OCI-LY3 (cell line): ENCODE results near the gene SERPINE1.
"Not testable (repeated sequence)": the region's sequence is repeated elsewhere in the genome, so short reads cannot be mapped to it uniquely, and the experiment has no call there.

Experiments
- H2AFZ ChIP-seq: fragments of 200-600, 300-600 bp; shearing (Covaris generic); 2 replicates; pipeline ENCODE4 v1.6.0; 2014; ENCODE audit warnings: antibody characterized with exemption, low read depth, low read length
- H3K27ac ChIP-seq: fragments of 200-600, 300-600 bp; sonication (generic); 2 replicates; pipeline ENCODE4 v1.5.1; 2014; ENCODE audit warnings: mild to moderate bottlenecking, low read length, moderate library complexity, mixed read lengths
- H3K27me3 ChIP-seq: fragments of 200-600, 300-600 bp; sonication (generic); 2 replicates; pipeline ENCODE4 v1.6.1; 2014; ENCODE audit warnings: low read depth, low read length, mixed read lengths
- H3K36me3 ChIP-seq: fragments of 200-600, 300-600 bp; sonication (generic); replicated peaks from 2 replicates; pipeline ENCODE3; 2014; ENCODE audit warnings: low read depth, low read length, mixed read lengths
- H3K4me1 ChIP-seq: fragments of 300-600, 200-600 bp; sonication (generic); 2 replicates; pipeline ENCODE4 v1.6.1; 2014; ENCODE audit warnings: low read length, mixed read lengths
- H3K4me2 ChIP-seq: fragments of 200-600, 300-600 bp; sonication (generic); 2 replicates; pipeline ENCODE4 v1.6.1; 2014; ENCODE audit warnings: low read length, mixed read lengths
- H3K4me3 ChIP-seq: fragments of 300-600, 200-600 bp; sonication (generic); 2 replicates; pipeline ENCODE4 v1.5.1; 2014; ENCODE audit warnings: antibody characterized with exemption, mild to moderate bottlenecking, low read length, moderate library complexity
- H3K79me2 ChIP-seq: fragments of 300-600, 200-600 bp; shearing (Covaris generic); 2 replicates; pipeline ENCODE4 v1.6.1; 2014; ENCODE audit warnings: mild to moderate bottlenecking, low read length, mixed read lengths
- H3K9ac ChIP-seq: fragments of 300-600, 200-600 bp; shearing (Covaris generic); 2 replicates; pipeline ENCODE4 v1.6.0; 2014; ENCODE audit warnings: mild to moderate bottlenecking, low read length, moderate library complexity
- H3K9me3 ChIP-seq: fragments of 200-600, 300-600 bp; shearing (Covaris generic); 2 replicates; pipeline ENCODE4 v1.6.1; 2014; ENCODE audit warnings: low read length, mixed read lengths; ENCODE audit not compliant: insufficient read depth
- H4K20me1 ChIP-seq: fragments of 200-600, 300-600 bp; sonication (generic); 2 replicates; pipeline ENCODE4 v1.6.1; 2016; ENCODE audit warnings: low read length, mixed read lengths; ENCODE audit not compliant: insufficient read depth
- EZH2phosphoT487 ChIP-seq: fragments of 200-600 bp; shearing (Covaris generic); IDR thresholded peaks from 2 replicates; pipeline ENCODE4 v1.6.1; 2018; ENCODE audit warnings: antibody characterized with exemption, mixed run types, low read depth
- TF ChIP-seq, protein P1 (sequence below): fragments of 200-600, 300-600 bp; sonication (generic); IDR thresholded peaks from 2 replicates; pipeline ENCODE4 v1.5.1; 2014; ENCODE audit warnings: antibody characterized with exemption, low read length, low read depth

The SERPINE1 gene

DNA sequence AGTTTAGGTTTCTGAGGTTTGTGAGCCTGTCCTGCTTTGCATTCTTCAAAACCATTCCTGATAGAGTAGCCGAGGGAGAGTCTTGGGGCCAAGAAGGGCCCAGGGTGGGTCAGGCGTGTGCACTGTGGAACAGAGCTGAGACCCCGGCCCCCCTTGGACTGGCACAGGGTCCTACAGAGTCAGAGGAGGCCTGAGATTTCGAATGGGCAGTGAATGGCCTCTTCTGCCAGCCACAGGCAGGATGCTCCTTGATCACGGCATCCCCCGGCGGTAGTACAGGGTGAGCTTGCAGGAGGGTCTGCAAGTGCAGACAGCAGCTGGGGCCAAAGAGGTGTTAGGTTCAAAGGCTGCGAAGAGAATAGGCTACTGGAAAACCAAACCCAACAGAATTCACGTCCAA, 37.0 kb upstream of the SERPINE1 start:
- Histone ChIP-seq H3K79me2 (peaks cover 33% of the 10 kb centered on the region), H3K4me1 (peaks cover 9% of the 10 kb centered on the region), H3K27ac (no peak overlapping the region), H4K20me1 (0 out of 2 replicates have a peak, but pooled peaks cover 4% of the 10 kb centered on the region), H3K27me3 (no peaks in the 10 kb centered on the region), H2AFZ (no peak overlapping the region), H3K36me3 (peaks cover 33% of the 10 kb centered on the region), H3K9ac (no peak overlapping the region), H3K9me3 (no peaks in the 10 kb centered on the region), H3K4me3 (no peak overlapping the region), H3K4me2 (no peak overlapping the region)
- no peak for TF ChIP-seq EZH2phosphoT487
- TF ChIP-seq, protein P1, sequence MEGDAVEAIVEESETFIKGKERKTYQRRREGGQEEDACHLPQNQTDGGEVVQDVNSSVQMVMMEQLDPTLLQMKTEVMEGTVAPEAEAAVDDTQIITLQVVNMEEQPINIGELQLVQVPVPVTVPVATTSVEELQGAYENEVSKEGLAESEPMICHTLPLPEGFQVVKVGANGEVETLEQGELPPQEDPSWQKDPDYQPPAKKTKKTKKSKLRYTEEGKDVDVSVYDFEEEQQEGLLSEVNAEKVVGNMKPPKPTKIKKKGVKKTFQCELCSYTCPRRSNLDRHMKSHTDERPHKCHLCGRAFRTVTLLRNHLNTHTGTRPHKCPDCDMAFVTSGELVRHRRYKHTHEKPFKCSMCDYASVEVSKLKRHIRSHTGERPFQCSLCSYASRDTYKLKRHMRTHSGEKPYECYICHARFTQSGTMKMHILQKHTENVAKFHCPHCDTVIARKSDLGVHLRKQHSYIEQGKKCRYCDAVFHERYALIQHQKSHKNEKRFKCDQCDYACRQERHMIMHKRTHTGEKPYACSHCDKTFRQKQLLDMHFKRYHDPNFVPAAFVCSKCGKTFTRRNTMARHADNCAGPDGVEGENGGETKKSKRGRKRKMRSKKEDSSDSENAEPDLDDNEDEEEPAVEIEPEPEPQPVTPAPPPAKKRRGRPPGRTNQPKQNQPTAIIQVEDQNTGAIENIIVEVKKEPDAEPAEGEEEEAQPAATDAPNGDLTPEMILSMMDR, result no peak

DNA sequence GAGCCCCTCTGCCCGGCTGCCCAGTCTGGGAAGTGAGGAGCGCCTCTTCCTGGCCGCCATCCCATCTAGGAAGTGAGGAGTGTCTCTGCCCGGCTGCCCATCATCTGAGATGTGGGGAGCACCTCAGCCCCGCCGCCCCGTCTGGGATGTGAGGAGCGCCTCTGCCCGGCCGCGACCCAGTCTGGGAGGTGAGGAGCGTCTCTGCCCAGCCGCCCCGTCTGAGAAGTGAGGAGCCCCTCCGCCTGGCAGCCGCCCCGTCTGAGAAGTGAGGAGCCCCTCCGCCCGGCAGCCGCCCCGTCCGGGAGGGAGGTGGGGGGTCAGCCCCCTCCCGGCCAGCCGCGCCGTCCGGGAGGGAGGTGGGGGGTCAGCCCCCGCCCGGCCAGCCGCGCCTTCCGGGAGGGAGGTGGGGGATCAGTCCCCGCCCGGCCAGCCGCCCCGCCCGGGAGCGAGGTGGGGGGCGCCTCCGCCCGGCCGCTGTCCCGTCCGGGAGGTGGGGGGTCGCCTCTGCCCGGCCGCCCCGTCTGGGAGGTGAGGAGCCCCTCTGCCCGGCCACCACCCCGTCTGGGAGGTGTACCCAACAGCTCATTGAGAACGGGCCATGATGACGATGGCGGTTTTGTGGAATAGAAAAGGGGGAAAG, 34.5 kb upstream of the SERPINE1 start:
- peaks cover 12% of the 10 kb centered on the region; the same call in 1 of the 2 replicates for H3K79me2 ChIP-seq
- H3K4me3 ChIP-seq, H3K27ac ChIP-seq, H2AFZ ChIP-seq, H3K9me3 ChIP-seq, H3K27me3 ChIP-seq, H4K20me1 ChIP-seq, H3K4me1 ChIP-seq, H3K9ac ChIP-seq, H3K4me2 ChIP-seq: not testable (repeated sequence)
- peaks cover 27% of the 10 kb centered on the region for H3K36me3 ChIP-seq

DNA sequence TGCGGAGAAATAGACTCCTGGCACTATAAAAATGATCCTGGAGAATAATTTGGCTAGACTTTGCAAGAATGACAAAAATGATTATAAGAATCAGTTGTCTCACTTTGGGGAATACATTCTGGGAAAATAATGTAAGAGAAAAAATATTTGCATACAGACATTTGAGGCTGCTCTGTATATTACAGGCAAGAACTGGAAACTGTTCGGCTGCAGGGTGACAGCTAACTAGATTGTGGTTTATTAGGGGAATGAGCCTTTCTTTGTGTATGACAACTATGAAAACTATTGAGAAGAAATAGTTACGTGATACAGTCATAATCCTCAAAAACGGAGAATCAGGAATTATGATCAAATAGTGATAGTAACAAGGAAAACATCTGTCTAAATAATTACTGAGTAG, 33.0 kb upstream of the SERPINE1 start:
- no peak overlapping the region for H3K4me3 ChIP-seq
- no peaks in the 10 kb centered on the region for H3K9me3 ChIP-seq
- no peaks in the 10 kb centered on the region for H3K4me1 ChIP-seq
- H3K4me2 ChIP-seq, result no peak overlapping the region
- H3K79me2 ChIP-seq, result no peaks in the 10 kb centered on the region; the same call in 1 of the 2 replicates
- no peaks in the 10 kb centered on the region for H3K27me3 ChIP-seq
- TF ChIP-seq, protein P1, result no peak
- TF ChIP-seq EZH2phosphoT487, result no peak
- peaks cover 13% of the 10 kb centered on the region for H3K36me3 ChIP-seq
- no peak overlapping the region for H2AFZ ChIP-seq
- no peak overlapping the region for H3K27ac ChIP-seq
- 0 out of 2 replicates have a peak, but pooled peaks cover 4% of the 10 kb centered on the region for H4K20me1 ChIP-seq
- no peak overlapping the region for H3K9ac ChIP-seq

DNA sequence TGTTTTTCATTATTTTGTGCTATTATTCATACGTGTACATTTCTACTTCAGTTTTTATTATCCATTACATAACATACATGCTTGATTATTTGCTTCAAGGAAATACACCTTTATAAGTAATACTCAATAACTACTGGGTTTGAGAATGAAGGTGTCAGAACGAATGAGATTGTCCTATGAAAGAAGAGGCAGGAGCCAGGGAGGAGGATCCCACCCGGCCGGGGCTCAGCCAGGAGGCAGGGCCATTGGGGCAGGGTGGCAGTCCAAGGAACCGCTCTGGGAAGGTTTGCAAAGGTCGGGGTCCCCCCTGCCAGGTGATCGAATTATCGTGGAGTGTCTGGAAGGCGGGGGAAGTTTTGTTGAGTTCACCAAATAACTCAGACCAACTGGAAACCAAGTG, 32.5 kb upstream of the SERPINE1 start:
- Histone ChIP-seq H3K27ac (no peak overlapping the region), H3K36me3 (peaks cover 9% of the 10 kb centered on the region), H4K20me1 (0 out of 2 replicates have a peak, but pooled peaks cover 4% of the 10 kb centered on the region), H3K9ac (no peak overlapping the region), H3K4me3 (no peak overlapping the region), H2AFZ (no peak overlapping the region), H3K27me3 (no peaks in the 10 kb centered on the region), H3K79me2 (no peaks in the 10 kb centered on the region), H3K9me3 (no peaks in the 10 kb centered on the region), H3K4me2 (no peak overlapping the region), H3K4me1 (no peaks in the 10 kb centered on the region)
- TF ChIP-seq, protein P1, result no peak
- TF ChIP-seq EZH2phosphoT487, result no peak
